T-cell (primary cell): ENCODE measurements around the gene ARL4D. TPM values are rescaled to one million over a fixed set of nuclear protein-coding genes. Genes with fewer than 3 reads are reported as not detected.
A peak's percentile ranks its signal among the peaks of the same experiment; 100 is the strongest.

Source experiments
- ATAC-seq, 4 experiments: fragments of 200-7000 bp in 3 of 4; fragments of 150-1000 bp in 1 of 4; cut with Tn5 transposase; replicated peaks in 1 of 4; 1 replicate in 3 of 4; 2 replicates in 1 of 4; pipeline ENCODE4 v1.10.0; 2021; ENCODE audit warnings: moderate library complexity in 3 of 4, mild to moderate bottlenecking in 2 of 4, moderate number of reproducible peaks in 1 of 4
- CTCF ChIA-PET, 2 donors: fragments of 300-600 bp; sonication (Branson Sonifier 250); formaldehyde crosslinking; loops; one replicate each; lab custom pipeline; 2022; ENCODE audit warnings: antibody characterized with exemption in 2 of 2; lab: Charles Lee
- POLR2A ChIA-PET, 2 donors: fragments of 300-600 bp; sonication (Branson Sonifier 250); formaldehyde crosslinking; loops; one replicate each; lab custom pipeline; 2022; ENCODE audit warnings: antibody characterized with exemption in 2 of 2; lab: Charles Lee
- DNase-seq, 35 experiments: peaks; one replicate each; pipeline versions ENCODE4 v3.0.0 to v3.0.0-alpha.2; 2013 to 2023
- H3K27ac ChIP-seq: one replicate; pipeline ENCODE4 v1.5.1; 2013; ENCODE audit warnings: low read length
- H3K27me3 ChIP-seq, 2 experiments: replicated peaks in 1 of 2; 1 replicate in 1 of 2; 2 replicates in 1 of 2; pipeline versions ENCODE4 v1.6.1 to v1.7.0; 2013; ENCODE audit warnings: low read length in 1 of 2, mixed read lengths in 1 of 2; ENCODE audit not compliant: control insufficient read depth in 2 of 2, insufficient read depth in 2 of 2; ENCODE audit errors: extremely low read depth in 1 of 2
- H3K36me3 ChIP-seq, 2 donors: 1 replicate in 1 of 2; 2 replicates in 1 of 2; pipeline versions ENCODE4 v1.6.1 to v1.7.0; 2013; ENCODE audit warnings: low read length in 1 of 2; ENCODE audit not compliant: control insufficient read depth in 2 of 2, insufficient read depth in 1 of 2; ENCODE audit errors: extremely low read depth in 1 of 2
- H3K4me1 ChIP-seq, 2 experiments: 1 replicate in 1 of 2; 2 replicates in 1 of 2; pipeline versions ENCODE4 v1.6.1 to v1.7.0; 2013; ENCODE audit warnings: low read length in 2 of 2, mixed read lengths in 1 of 2; ENCODE audit not compliant: insufficient read depth in 2 of 2, control insufficient read depth in 1 of 2; ENCODE audit errors: extremely low read depth in 1 of 2
- H3K4me3 ChIP-seq, 2 donors: 1 replicate in 1 of 2; 2 replicates in 1 of 2; pipeline versions ENCODE4 v1.5.1 to v1.7.0; 2013; ENCODE audit warnings: mild to moderate bottlenecking in 2 of 2, low read length in 1 of 2, moderate library complexity in 1 of 2; ENCODE audit not compliant: control insufficient read depth in 1 of 2; ENCODE audit errors: extremely low read depth in 1 of 2
- H3K9me3 ChIP-seq: 2 replicates; pipeline ENCODE4 v1.7.0; 2013
- H3K27ac Mint-ChIP-seq, 2 donors: one replicate each; pipeline ENCODE4 v1.8.0; 2020 to 2021; ENCODE audit warnings: mild to moderate bottlenecking in 2 of 2, mixed read lengths in 2 of 2
- H3K27me3 Mint-ChIP-seq, 2 donors: one replicate each; pipeline ENCODE4 v1.8.0; 2021 to 2022; ENCODE audit warnings: mixed read lengths in 2 of 2
- H3K36me3 Mint-ChIP-seq: one replicate; pipeline ENCODE4 v1.8.0; 2021; ENCODE audit warnings: mixed read lengths
- H3K4me1 Mint-ChIP-seq, 3 donors: one replicate each; pipeline ENCODE4 v1.8.0; 2020 to 2022; ENCODE audit warnings: mixed read lengths in 3 of 3, mild to moderate bottlenecking in 1 of 3
- H3K4me3 Mint-ChIP-seq, 3 donors: one replicate each; pipeline ENCODE4 v1.8.0; 2020 to 2022; ENCODE audit warnings: mild to moderate bottlenecking in 3 of 3, mixed read lengths in 3 of 3, moderate library complexity in 3 of 3
- H3K9me3 Mint-ChIP-seq, 3 donors: one replicate each; pipeline ENCODE4 v1.8.0; 2020 to 2022; ENCODE audit warnings: mixed read lengths in 3 of 3
- WGBS: methylation state at CpG from one replicate; pipeline ENCODE4 v1.1.5; 2013; ENCODE audit warnings: missing lambda C conversion rate; ENCODE audit not compliant: insufficient coverage; 5-methylcytosine and 5-hydroxymethylcytosine counted together
- total RNA-seq, 35 experiments: library from RNA in 6 of 35; stranded (reverse) in 6 of 35; fragments of 120-200 nt in 1 of 35; gene quantifications; one replicate each; pipeline versions ENCODE4 v1.2.1 to v1.2.4 and lab custom pipeline; 2013 to 2026

ARL4D gene
- total RNA-seq, 5 donors from 2014 or later (not counting 1 experiment from before 2014, with no cell fraction given), result 1.3 to 2.9 (median 2.4) TPM

GRCh38 chr17:43366891-43367736, 31.7 kb upstream of the ARL4D start:
- H3K9me3 ChIP-seq, result no peaks in the 10 kb centered on the region
- peaks cover 12 to 35% of the 10 kb centered on the region in 2 experiments for H3K4me1 ChIP-seq
- ATAC-seq (no peak), DNase-seq (peak in 1 of 35 experiments; percentile 14)
- 71% methylated on average over 11 of the region's 25 CpGs for WGBS
- H3K4me3 Mint-ChIP-seq, result peak overlapping the region; percentile 78 to 97 (median 90)
- H3K27me3 ChIP-seq, result no peaks in the 10 kb centered on the region
- H3K36me3 ChIP-seq, result no peaks in the 10 kb centered on the region
- H3K27ac ChIP-seq, result peak overlapping the region; percentile 96
- peak overlapping the region; percentile 100 for H3K27ac Mint-ChIP-seq
- CTCF ChIA-PET, result interaction anchor here in 1 of 2 donors (1.0 to 2.4 kb wide), 3 partner anchors 27 to 155 kb away, joined by 3 to 20 read pairs (median 6); partner anchors contain the start of genes DHX8 and TMEM106A
- POLR2A ChIA-PET, result interaction anchor here (0.5 to 3.6 kb wide), 19 partner anchors 10 to 1502 kb away, joined by 3 to 80 read pairs (median 6); partner anchors contain the start of genes ARL4D (in 1 of the 2), DHX8 (in 1 of the 2), KLHL11 (in 1 of the 2) and RPL27 (in 1 of the 2)
- peak overlapping the region; percentile 12 to 86 for H3K4me3 ChIP-seq
- no peaks in the 10 kb centered on the region for H3K27me3 Mint-ChIP-seq
- H3K4me1 Mint-ChIP-seq, result peaks cover 37 to 54% (median 52%) of the 10 kb centered on the region in 3 donors
- no peaks in the 10 kb centered on the region for H3K36me3 Mint-ChIP-seq
- no peaks in the 10 kb centered on the region for H3K9me3 Mint-ChIP-seq

DNA sequence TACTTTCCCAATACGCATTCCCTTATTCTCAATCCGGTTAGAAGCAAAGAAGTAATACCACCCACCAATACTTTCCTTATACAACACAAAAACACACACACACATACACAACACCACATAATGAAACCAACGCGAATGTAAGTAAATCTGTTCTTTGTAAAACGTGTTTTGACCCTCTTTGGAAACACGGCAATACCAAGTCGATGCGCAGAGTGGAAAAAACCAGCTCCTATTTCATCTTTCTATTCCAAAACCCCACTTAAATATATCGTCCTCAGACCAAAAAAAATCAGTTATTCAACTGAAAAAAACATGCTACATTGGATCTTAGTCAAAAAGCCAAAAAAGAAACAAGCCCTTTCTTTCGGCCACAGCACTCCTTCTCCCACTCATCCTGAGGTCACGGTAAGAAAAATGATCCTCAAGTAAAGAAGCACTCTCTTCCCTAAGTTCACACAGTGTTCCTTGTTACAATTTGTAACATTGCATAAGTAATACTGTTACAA, 31.0 kb upstream of the ARL4D start:
- H3K27ac Mint-ChIP-seq, result peak overlapping the region; percentile 100
- H3K9me3 Mint-ChIP-seq, result no peaks in the 10 kb centered on the region
- peaks cover 38 to 58% (median 52%) of the 10 kb centered on the region in 3 donors for H3K4me1 Mint-ChIP-seq
- POLR2A ChIA-PET, result interaction anchor here (0.6 to 3.6 kb wide), 26 partner anchors 8 to 1502 kb away, joined by 3 to 80 read pairs (median 4); partner anchors contain the start of genes DHX8 (in 2 of the 2), TMEM106A (in 2 of the 2), ARL4D (in 1 of the 2) and KLHL11 (in 1 of the 2)
- peaks cover 12 to 33% of the 10 kb centered on the region in 2 experiments for H3K4me1 ChIP-seq
- H3K4me3 ChIP-seq, result peak overlapping the region; percentile 84 to 86
- 8% methylated on average over 7 of the region's 11 CpGs for WGBS
- no peaks in the 10 kb centered on the region for H3K36me3 ChIP-seq
- H3K27me3 Mint-ChIP-seq, result no peaks in the 10 kb centered on the region
- CTCF ChIA-PET, result interaction anchor here in 1 of 2 donors (0.6 to 2.4 kb wide), 7 partner anchors 20 to 733 kb away, joined by 3 to 20 read pairs (median 6); partner anchors contain the start of genes ARL4D and DHX8
- peak; percentile 35 to 53 (median 44) for ATAC-seq
- no peaks in the 10 kb centered on the region for H3K9me3 ChIP-seq
- peak overlapping the region; percentile 78 to 97 (median 90) for H3K4me3 Mint-ChIP-seq
- DNase-seq, result peak in 3 of 35 experiments; percentile 6 to 78 (median 36)
- H3K27me3 ChIP-seq, result no peaks in the 10 kb centered on the region
- no peaks in the 10 kb centered on the region for H3K36me3 Mint-ChIP-seq
- peak overlapping the region; percentile 96 for H3K27ac ChIP-seq

- ATAC-seq (peak; percentile 57 to 75 (median 72)), DNase-seq (peak in 33 of 35 experiments; percentile 28 to 76 (median 50))
- Histone ChIP-seq H3K4me3 (peak overlapping the region; percentile 84 to 86), H3K27me3 (no peaks in the 10 kb centered on the region), H3K9me3 (no peaks in the 10 kb centered on the region), H3K36me3 (no peaks in the 10 kb centered on the region), H3K27ac (peak overlapping the region; percentile 96), H3K4me1 (peaks cover 12 to 33% of the 10 kb centered on the region in 2 experiments)
- H3K4me3 Mint-ChIP-seq, result peak overlapping the region; percentile 78 to 97 (median 90)
- H3K9me3 Mint-ChIP-seq, result no peaks in the 10 kb centered on the region
- POLR2A ChIA-PET, result interaction anchor here (0.5 to 3.6 kb wide), 25 partner anchors 9 to 1767 kb away, joined by 3 to 80 read pairs (median 5); partner anchors contain the start of genes DHX8 (in 2 of the 2), ACBD4 (in 1 of the 2), ARL4D (in 1 of the 2) and RPL27 (in 1 of the 2)
- CTCF ChIA-PET, result interaction anchor here (0.6 to 2.4 kb wide), 7 partner anchors 8 to 115 kb away, joined by 3 to 20 read pairs (median 5); partner anchors contain the start of genes ARL4D (in 1 of the 2) and DHX8 (in 1 of the 2)
- peaks cover 38 to 52% (median 52%) of the 10 kb centered on the region in 3 donors for H3K4me1 Mint-ChIP-seq
- WGBS, result 0% methylated on average over 31 of the region's 51 CpGs
- H3K36me3 Mint-ChIP-seq, result no peaks in the 10 kb centered on the region
- H3K27me3 Mint-ChIP-seq, result no peaks in the 10 kb centered on the region
- peak overlapping the region; percentile 100 for H3K27ac Mint-ChIP-seq
Measured at GRCh38 chr17:43368740-43369506, 29.9 kb upstream of the ARL4D start.

GRCh38 chr17:43369986-43370385, 28.8 kb upstream of the ARL4D start:
- Mint-ChIP-seq H3K36me3 (peaks cover 3% of the 10 kb centered on the region), H3K27me3 (no peaks in the 10 kb centered on the region), H3K9me3 (no peaks in the 10 kb centered on the region), H3K27ac (peak overlapping the region; percentile 100), H3K4me3 (peak overlapping the region; percentile 78 to 97 (median 90)), H3K4me1 (peaks cover 36 to 52% (median 47%) of the 10 kb centered on the region in 3 donors)
- peak overlapping the region; percentile 96 for H3K27ac ChIP-seq
- DNase-seq (no peak), ATAC-seq (no peak)
- ChIA-PET POLR2A (interaction anchor here in 1 of 2 donors (0.7 to 3.6 kb wide), 3 partner anchors 10 to 133 kb away, joined by 5 to 80 read pairs (median 44); no protein-coding TSS in a partner anchor), CTCF (no interaction called here)
- H3K4me1 ChIP-seq, result peaks cover 12 to 33% of the 10 kb centered on the region in 2 experiments
- WGBS, result 100% methylated on average over 1 of the region's 5 CpGs
- no peaks in the 10 kb centered on the region for H3K9me3 ChIP-seq
- H3K27me3 ChIP-seq, result no peaks in the 10 kb centered on the region
- H3K36me3 ChIP-seq, result no peaks in the 10 kb centered on the region
- peak overlapping the region in 1 of 2 donors; percentile 86 for H3K4me3 ChIP-seq

GRCh38 chr17:43371227-43371821, 27.5 kb upstream of the ARL4D start:
- H3K4me3 ChIP-seq, result no peak overlapping the region
- Mint-ChIP-seq H3K27ac (peak overlapping the region in 1 of 2 donors; percentile 16), H3K36me3 (peaks cover 5% of the 10 kb centered on the region), H3K4me1 (peaks cover 33 to 47% (median 42%) of the 10 kb centered on the region in 3 donors), H3K27me3 (no peaks in the 10 kb centered on the region), H3K9me3 (no peaks in the 10 kb centered on the region), H3K4me3 (peak overlapping the region in 1 of 3 donors; percentile 28)
- 81% methylated on average over 4 of the region's 6 CpGs for WGBS
- peaks cover 12 to 33% of the 10 kb centered on the region in 2 experiments for H3K4me1 ChIP-seq
- H3K9me3 ChIP-seq, result no peaks in the 10 kb centered on the region
- DNase-seq (no peak), ATAC-seq (no peak)
- no peaks in the 10 kb centered on the region for H3K36me3 ChIP-seq
- H3K27me3 ChIP-seq, result no peaks in the 10 kb centered on the region
- CTCF ChIA-PET, result no interaction called here
- no peak overlapping the region for H3K27ac ChIP-seq
- POLR2A ChIA-PET, result interaction anchor here in 1 of 2 donors (0.5 kb wide), 1 partner anchor 604 kb away, joined by 3 read pairs; no protein-coding TSS in a partner anchor
